Measurements from ENCODE around the gene AFF1. TPM values are rescaled to one million over a fixed set of nuclear protein-coding genes. Genes with fewer than 3 reads are reported as not detected.

AFF1 gene
- total RNA-seq, 1 donor from 2014 or later: 99.9 TPM

- peaks cover 71% of the 10 kb centered on the region for H3K4me1 ChIP-seq
- TF ChIP-seq POLR2AphosphoS5 (IDR thresholded peaks at IDR 0.05; ENCODE audit: insufficient read depth in 1 of 2, low read depth in 1 of 2): no peak
- H3K27ac ChIP-seq: no peak overlapping the region
These were observed 151.5 kb downstream of the AFF1 start for GRCh38 chr4:87086143-87086805.

DNA sequence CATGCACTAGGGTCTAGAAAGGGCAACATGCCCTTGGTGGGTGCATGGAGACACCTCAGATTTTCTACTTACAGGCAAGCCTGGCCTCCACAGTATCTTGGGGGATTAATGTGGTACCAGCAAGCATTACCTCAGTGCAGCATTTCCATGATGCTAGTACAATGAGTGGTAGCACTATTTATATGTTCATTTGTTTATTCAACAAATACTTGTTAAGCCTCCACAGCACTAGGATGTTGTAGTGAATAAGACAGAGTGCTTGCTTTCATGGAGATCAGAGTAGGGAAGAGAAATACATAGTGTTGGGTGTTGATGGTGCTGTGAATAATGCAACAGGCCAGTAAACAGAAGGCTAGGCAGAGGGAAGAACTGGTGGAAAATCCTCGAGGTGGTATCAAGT lies 152.2 kb downstream of the AFF1 start:
- intact Hi-C loops (cut with DNase I): loop anchor here (10.0 kb wide), 1 partner anchor 82 kb away; no protein-coding TSS in a partner anchor
- DNase-seq (ENCODE audit: extremely low spot score in 2 of 2): no peak

More at GRCh38 chr4:87086143-87086805, 151.5 kb downstream of the AFF1 start:
- intact Hi-C loops (cut with DNase I): loop anchor here (10.0 kb wide), 1 partner anchor 81 kb away; no protein-coding TSS in a partner anchor
- Histone ChIP-seq H3K4me3 (no peak overlapping the region), H3K27me3 (no peaks in the 10 kb centered on the region), H3K9me3 (no peaks in the 10 kb centered on the region), H3K36me3 (peaks cover 0 to 10% of the 10 kb centered on the region in 2 donors)
- no peak for DNase-seq (ENCODE audit: extremely low spot score in 2 of 2)

GRCh38 chr4:87087420-87087819 lies 152.6 kb downstream of the AFF1 start:
- TF ChIP-seq POLR2A (IDR thresholded peaks at IDR 0.05) (no peak), POLR2AphosphoS5 (IDR thresholded peaks at IDR 0.05; ENCODE audit: insufficient read depth in 1 of 2, low read depth in 1 of 2) (no peak), CTCF (IDR thresholded peaks at IDR 0.05) (no peak)
- no peak overlapping the region for H3K4me3 ChIP-seq
- H3K36me3 ChIP-seq: peaks cover 0 to 10% of the 10 kb centered on the region in 2 donors
- no peaks in the 10 kb centered on the region for H3K27me3 ChIP-seq
- no peak overlapping the region for H3K27ac ChIP-seq
- intact Hi-C loops (cut with DNase I): loop anchor here (10.0 kb wide), 1 partner anchor 83 kb away; no protein-coding TSS in a partner anchor
- H3K9me3 ChIP-seq: no peaks in the 10 kb centered on the region
- no peak for DNase-seq (ENCODE audit: extremely low spot score in 2 of 2)
- H3K4me1 ChIP-seq: peaks cover 64% of the 10 kb centered on the region

More for the DNA sequence above, 152.2 kb downstream of the AFF1 start:
- no peak overlapping the region for H3K27ac ChIP-seq
- peaks cover 0 to 10% of the 10 kb centered on the region in 2 donors for H3K36me3 ChIP-seq
- TF ChIP-seq POLR2AphosphoS5 (IDR thresholded peaks at IDR 0.05; ENCODE audit: insufficient read depth in 1 of 2, low read depth in 1 of 2) (no peak), CTCF (IDR thresholded peaks at IDR 0.05) (no peak), POLR2A (IDR thresholded peaks at IDR 0.05) (no peak)
- peaks cover 64% of the 10 kb centered on the region for H3K4me1 ChIP-seq
- H3K27me3 ChIP-seq: no peaks in the 10 kb centered on the region
- H3K9me3 ChIP-seq: no peaks in the 10 kb centered on the region
- H3K4me3 ChIP-seq: no peak overlapping the region

DNA sequence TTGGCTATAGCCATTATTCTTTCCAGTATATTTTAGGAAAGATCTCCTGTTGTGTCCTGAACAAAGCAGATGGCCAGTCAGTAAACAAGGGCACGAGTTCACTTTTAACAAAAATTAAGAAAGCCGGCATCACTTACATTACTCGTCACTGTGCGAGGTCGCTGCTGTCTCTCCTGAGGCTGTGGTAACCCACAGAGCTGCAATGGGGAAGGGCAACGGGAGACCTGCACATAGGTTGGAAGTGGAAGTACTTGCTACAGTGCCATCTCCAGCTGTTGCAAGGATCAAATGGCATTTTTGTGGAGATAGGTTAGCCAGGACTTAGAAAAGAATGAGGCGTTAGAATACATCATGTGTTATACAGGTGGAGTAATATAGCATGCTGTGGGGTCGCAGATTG lies 153.4 kb downstream of the AFF1 start:
- intact Hi-C loops (cut with DNase I): loop anchor here (10.0 kb wide), 1 partner anchor 83 kb away; no protein-coding TSS in a partner anchor
- Histone ChIP-seq H3K27ac (no peak overlapping the region), H3K4me1 (peaks cover 64% of the 10 kb centered on the region), H3K4me3 (no peak overlapping the region), H3K9me3 (no peaks in the 10 kb centered on the region), H3K27me3 (no peaks in the 10 kb centered on the region), H3K36me3 (peaks cover 0 to 10% of the 10 kb centered on the region in 2 donors)
- DNase-seq (ENCODE audit: extremely low spot score in 2 of 2): no peak
- TF ChIP-seq CTCF (IDR thresholded peaks at IDR 0.05) (no peak), POLR2AphosphoS5 (IDR thresholded peaks at IDR 0.05; ENCODE audit: insufficient read depth in 1 of 2, low read depth in 1 of 2) (no peak), POLR2A (IDR thresholded peaks at IDR 0.05) (no peak)

GRCh38 chr4:87089368-87089767 lies 154.6 kb downstream of the AFF1 start:
- H3K4me3 ChIP-seq: no peak overlapping the region
- TF ChIP-seq POLR2A (IDR thresholded peaks at IDR 0.05) (no peak), POLR2AphosphoS5 (IDR thresholded peaks at IDR 0.05; ENCODE audit: insufficient read depth in 1 of 2, low read depth in 1 of 2) (peak in 1 of 2 donors; percentile 42)
- no peak overlapping the region for H3K27ac ChIP-seq

DNA sequence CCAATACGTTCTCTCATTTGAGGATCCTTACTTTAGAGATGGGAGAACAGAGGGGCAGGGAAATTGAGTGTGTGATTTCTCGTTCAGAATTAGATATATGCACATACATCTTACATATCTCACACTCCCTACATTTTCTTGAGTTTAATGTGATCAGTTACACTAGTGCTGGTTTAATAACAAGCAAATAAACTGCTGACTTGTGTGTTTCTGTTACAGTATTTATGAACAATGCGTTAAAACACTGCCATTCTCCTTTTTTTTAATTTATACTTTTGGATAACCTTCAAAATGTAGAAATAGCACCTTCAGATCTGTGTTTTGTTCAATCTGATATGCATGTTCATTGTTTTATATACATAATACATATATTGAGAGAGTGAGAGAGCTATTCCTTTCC lies 155.5 kb downstream of the AFF1 start:
- H3K36me3 ChIP-seq: peaks cover 0 to 10% of the 10 kb centered on the region in 2 donors
- H3K9me3 ChIP-seq: no peaks in the 10 kb centered on the region
- H3K4me1 ChIP-seq: peaks cover 53% of the 10 kb centered on the region
- intact Hi-C loops (cut with DNase I): loop anchor here (5.0 kb wide), 1 partner anchor 168 kb away; no protein-coding TSS in a partner anchor
- TF ChIP-seq CTCF (IDR thresholded peaks at IDR 0.05) (no peak), POLR2AphosphoS5 (IDR thresholded peaks at IDR 0.05; ENCODE audit: insufficient read depth in 1 of 2, low read depth in 1 of 2) (no peak), POLR2A (IDR thresholded peaks at IDR 0.05) (no peak)
- H3K27ac ChIP-seq: no peak overlapping the region
- H3K4me3 ChIP-seq: no peak overlapping the region
- no peaks in the 10 kb centered on the region for H3K27me3 ChIP-seq
- no peak for DNase-seq (ENCODE audit: extremely low spot score in 2 of 2)

More at GRCh38 chr4:87089368-87089767, 154.6 kb downstream of the AFF1 start:
- Histone ChIP-seq H3K9me3 (no peaks in the 10 kb centered on the region), H3K36me3 (peaks cover 0 to 10% of the 10 kb centered on the region in 2 donors), H3K4me1 (peaks cover 62% of the 10 kb centered on the region), H3K27me3 (no peaks in the 10 kb centered on the region)
- DNase-seq (ENCODE audit: extremely low spot score in 2 of 2): no peak
- intact Hi-C loops (cut with DNase I): loop anchor here (10.0 kb wide), 1 partner anchor 85 kb away; no protein-coding TSS in a partner anchor
